GM12873 (cell line): ENCODE data around the gene KANTR.

Source experiments
- CTCF ChIP-seq: IDR thresholded peaks from 2 replicates; pipeline ENCODE4 v1.5.1; 2012; ENCODE audit warnings: low read depth, mild to moderate bottlenecking, moderate library complexity, low read length, control low read depth; ENCODE audit not compliant: insufficient read depth; ENCODE audit errors: missing control alignments

The KANTR gene

GRCh38 chrX:53055244-53055849 is 38.6 kb upstream of the KANTR start:
- no peak for TF ChIP-seq CTCF

DNA sequence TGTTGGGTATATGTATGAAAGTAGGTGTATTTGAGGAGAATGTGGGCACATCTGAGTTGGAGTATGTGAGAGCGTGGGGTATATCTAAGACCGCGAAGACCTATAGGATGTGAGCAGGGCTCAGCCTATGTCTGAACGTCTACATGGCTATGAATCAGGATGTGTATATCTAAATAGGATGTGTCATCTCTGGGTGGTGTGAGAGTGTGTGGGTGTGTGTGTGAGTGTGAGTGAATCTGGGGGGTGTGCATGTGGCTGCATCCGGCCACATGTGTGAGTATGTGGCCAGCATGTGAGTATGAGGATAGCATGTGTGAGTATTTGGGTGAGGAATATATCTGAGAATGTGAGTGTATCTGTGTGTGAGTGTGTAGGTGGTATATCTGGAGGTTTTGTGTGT is 37.6 kb upstream of the KANTR start:
- no peak for TF ChIP-seq CTCF

GRCh38 chrX:53065104-53065503 is 28.8 kb upstream of the KANTR start:
- TF ChIP-seq CTCF = no peak

DNA sequence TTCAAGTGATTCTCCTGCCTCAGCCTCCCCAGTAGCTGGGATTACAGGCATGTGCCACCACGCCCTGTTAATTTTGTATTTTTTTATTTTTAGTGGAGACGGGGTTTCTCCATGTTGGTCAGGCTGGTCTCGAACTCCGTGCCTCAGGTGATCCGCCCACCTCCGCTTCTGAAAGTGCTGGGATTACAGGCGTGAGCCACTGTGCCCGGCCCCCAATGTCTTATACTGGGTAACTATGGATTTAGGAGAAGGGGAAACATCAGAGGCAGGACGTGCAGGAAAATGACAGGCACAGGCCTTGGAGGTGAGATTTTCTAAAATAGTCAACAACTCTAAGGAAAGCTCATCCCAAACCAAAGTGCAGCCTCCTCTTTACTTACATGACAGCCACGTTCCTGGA is 22.9 kb upstream of the KANTR start:
- TF ChIP-seq CTCF = no peak

DNA sequence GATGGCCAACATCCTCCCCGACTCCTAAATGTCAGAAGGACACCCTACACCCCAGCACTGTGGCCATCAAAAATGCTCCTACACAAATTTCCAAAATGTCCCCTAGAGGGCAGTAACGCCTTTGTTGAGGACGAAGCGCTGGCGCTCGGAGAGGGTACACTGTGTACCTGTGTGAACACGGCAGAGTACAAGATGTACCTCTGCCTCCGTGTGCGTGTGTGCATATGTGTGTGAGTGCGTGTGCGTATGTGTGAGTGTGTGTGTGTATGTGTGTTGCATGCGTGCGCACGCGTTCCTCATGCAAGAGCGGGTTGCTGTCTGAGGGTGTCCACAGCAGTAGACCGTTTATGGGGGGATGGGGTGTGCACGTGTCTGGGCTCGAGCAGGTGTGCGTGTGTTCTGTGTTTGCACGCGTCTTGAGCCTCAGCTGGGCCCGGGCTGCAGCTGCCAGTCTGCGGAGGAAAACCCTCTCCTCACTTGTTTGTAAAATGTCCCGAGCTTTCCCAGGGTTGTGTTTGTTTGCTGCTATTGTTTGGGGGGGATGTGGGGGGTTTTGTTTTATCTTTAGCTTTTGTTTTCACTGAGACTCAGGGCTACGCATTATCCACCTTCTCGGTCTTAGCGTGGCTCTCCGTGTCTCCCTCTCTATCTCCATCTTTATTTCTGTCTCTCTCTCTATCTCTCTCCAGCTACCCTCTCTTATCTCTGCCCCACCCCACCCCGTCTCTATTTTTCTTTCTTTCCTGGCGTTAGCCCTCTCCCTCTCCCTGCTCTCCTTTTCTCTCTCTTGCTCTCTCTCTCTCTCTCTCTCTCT is 22.1 kb upstream of the KANTR start:
- peak; percentile 75 for TF ChIP-seq CTCF

GRCh38 chrX:53072418-53073114 is 21.4 kb upstream of the KANTR start:
- no peak for TF ChIP-seq CTCF

DNA sequence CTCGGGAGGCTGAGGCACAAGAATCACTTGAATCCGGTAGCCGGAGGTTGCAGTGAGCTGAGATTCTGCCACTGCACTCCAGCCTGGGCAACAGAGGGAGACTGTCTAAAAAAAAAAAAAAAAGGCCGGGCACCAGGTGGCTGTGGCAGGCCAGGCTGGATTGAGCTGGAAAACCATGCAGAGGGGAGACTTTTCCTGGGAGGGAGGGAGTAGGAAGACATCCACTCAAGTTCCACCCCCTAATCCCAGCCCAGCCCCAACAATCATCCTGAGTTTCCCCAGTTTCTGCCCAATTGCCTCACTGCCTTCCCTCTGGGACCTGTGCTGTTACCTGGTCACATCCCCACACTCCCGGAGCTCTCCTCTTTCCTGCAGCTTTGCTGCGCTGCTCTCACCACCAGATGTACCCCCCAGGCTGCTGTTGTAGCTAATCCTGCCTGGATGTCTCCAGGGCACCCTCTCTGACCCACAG is 20.8 kb upstream of the KANTR start:
- TF ChIP-seq CTCF = no peak
